HG02852 (cell line): Measurements from ENCODE around the gene GABRP.

Experiments
- ATAC-seq: cut with Tn5 transposase; IDR thresholded peaks from one replicate; pipeline ENCODE4 v1.9.1; 2021; ENCODE audit warnings: mild to moderate bottlenecking, moderate library complexity; ENCODE audit not compliant: unreplicated experiment

Gene GABRP

DNA sequence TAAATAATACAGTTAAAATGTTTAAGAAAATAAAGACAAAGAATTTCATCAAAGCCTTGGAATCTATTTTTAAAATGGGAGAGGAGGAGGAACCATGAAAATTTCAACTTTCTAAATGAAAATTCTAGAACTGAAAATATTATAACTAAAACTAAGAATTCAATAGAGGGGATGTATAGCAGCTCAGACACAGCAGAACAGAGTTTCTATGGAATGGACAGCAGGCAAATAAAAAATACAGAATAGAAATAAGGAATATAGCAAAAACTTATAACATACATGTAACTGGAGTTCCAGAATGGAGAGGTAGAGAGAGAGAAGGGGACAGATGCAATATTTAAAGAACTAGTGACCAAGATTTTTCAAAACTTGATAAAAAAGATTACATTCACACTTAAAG is 76.9 kb downstream of the GABRP start:
- no peak for ATAC-seq

- ATAC-seq = no peak
Measured at GRCh38 chr5:170860818-170861666, 77.5 kb downstream of the GABRP start.

DNA sequence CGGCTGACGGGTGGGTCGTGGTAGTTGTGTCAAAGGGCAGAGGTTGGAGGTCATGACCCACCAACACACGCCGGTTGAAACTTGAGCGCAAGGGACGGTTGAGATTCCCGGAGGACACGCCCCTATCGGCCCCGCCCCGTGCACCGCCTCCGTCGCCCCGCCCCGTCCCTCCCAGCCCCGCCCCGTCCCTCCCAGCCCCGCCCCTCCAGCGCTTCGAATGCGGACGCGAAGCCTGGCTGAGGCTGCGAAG is 78.1 kb downstream of the GABRP start:
- ATAC-seq = no peak

GRCh38 chr5:170861917-170862766 is 78.6 kb downstream of the GABRP start, which contains the start of gene RANBP17:
TSS of gene RANBP17 (plus strand) at chr5:170862018.
- no peak for ATAC-seq

DNA sequence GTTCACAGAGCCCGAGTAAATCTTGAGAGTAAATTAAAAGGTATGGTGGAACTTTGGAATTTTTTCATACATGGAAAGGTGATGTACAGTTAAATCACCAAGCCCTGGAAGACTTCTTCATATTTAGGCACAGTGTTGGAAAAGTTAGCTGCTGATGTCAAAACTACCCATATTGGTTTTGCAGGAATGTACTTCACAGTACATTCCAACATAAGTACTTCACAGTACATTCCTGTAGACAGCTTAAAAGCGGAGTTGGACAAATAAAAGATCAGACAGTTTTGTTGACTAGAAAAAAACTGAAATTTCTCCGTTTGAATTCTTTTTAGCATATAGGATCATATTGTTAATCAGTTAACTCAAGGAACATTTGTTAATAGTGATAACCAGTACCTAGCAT is 80.1 kb downstream of the GABRP start:
- ATAC-seq = no peak
